ENCODE results near the gene MTRR.
"Not testable (repeated sequence)": the region's sequence is repeated elsewhere in the genome, so short reads cannot be mapped to it uniquely, and the experiment has no call there.

Gene MTRR

GRCh38 chr5:7884491-7885267, 15.7 kb downstream of the MTRR start:
- DNase-seq, result peak in 33 of 42 donors; percentile 20 to 81 (median 60)
- intact Hi-C loops (cut with DNase I), result no loop called here

GRCh38 chr5:7886849-7887475, 18.0 kb downstream of the MTRR start:
- no peak for DNase-seq
- intact Hi-C loops (cut with DNase I), result no loop called here

- intact Hi-C loops (cut with DNase I), result no loop called here
- no peak for DNase-seq
These were observed 20.0 kb downstream of the MTRR start for GRCh38 chr5:7888901-7889300.

- intact Hi-C loops (cut with DNase I), result no loop called here
- DNase-seq, result no peak
These were observed 25.5 kb downstream of the MTRR start for GRCh38 chr5:7894439-7894838.

- intact Hi-C loops (cut with DNase I), result no loop called here
- DNase-seq, result no peak
These were observed 25.9 kb downstream of the MTRR start for GRCh38 chr5:7894860-7895259.

GRCh38 chr5:7897014-7897600, 28.2 kb downstream of the MTRR start:
- no peak for DNase-seq
- intact Hi-C loops (cut with DNase I), result no loop called here

GRCh38 chr5:7902201-7902600, 33.3 kb downstream of the MTRR start:
- intact Hi-C loops (cut with DNase I), result no loop called here
- DNase-seq, result no peak

- intact Hi-C loops (cut with DNase I), result no loop called here
- no peak for DNase-seq
These were observed 34.0 kb downstream of the MTRR start for GRCh38 chr5:7902666-7903625.

GRCh38 chr5:7904170-7904569, 35.2 kb downstream of the MTRR start:
- no peak for DNase-seq
- intact Hi-C loops (cut with DNase I), result no loop called here

GRCh38 chr5:7907612-7908011, 38.7 kb downstream of the MTRR start:
- intact Hi-C loops (cut with DNase I), result no loop called here
- DNase-seq, result no peak

GRCh38 chr5:7908317-7908716, 39.4 kb downstream of the MTRR start:
- DNase-seq, result no peak
- intact Hi-C loops (cut with DNase I), result no loop called here

- DNase-seq, result no peak
These were observed 41.9 kb downstream of the MTRR start for GRCh38 chr5:7910738-7911428.

GRCh38 chr5:7911429-7911771, 42.5 kb downstream of the MTRR start:
- intact Hi-C loops (cut with DNase I); DNase-seq: not testable (repeated sequence)

More at GRCh38 chr5:7910738-7911428, 41.9 kb downstream of the MTRR start:
- intact Hi-C loops (cut with DNase I), result no loop called here

- intact Hi-C loops (cut with DNase I), result no loop called here
- no peak for DNase-seq
These were observed 47.3 kb downstream of the MTRR start for GRCh38 chr5:7916171-7916804.

GRCh38 chr5:7917130-7918123, 48.5 kb downstream of the MTRR start:
- no peak for DNase-seq
- intact Hi-C loops (cut with DNase I), result no loop called here

- intact Hi-C loops (cut with DNase I), result loop anchor here (10.0 kb wide), 1 partner anchor 1279 kb away; no protein-coding TSS in a partner anchor
- no peak for DNase-seq
These were observed 57.2 kb downstream of the MTRR start for GRCh38 chr5:7925961-7926695.
